HEK293 (cell line): ENCODE measurements around the gene VWA5A.
A peak's percentile ranks its signal among the peaks of the same experiment; 100 is the strongest.

ENCODE experiments used
- CTCF ChIA-PET: fragments of 350-600 bp; formaldehyde crosslinking; extraction: SDS; loops from one replicate; lab custom pipeline; 2021; ENCODE audit warnings: antibody characterized with exemption; lab: Yijun Ruan, JAX
- POLR2A ChIA-PET: fragments of 300-600 bp; formaldehyde crosslinking; extraction: SDS; loops from one replicate; lab custom pipeline; 2020; ENCODE audit warnings: antibody characterized with exemption, inconsistent platforms; lab: Yijun Ruan, JAX
- H3K27ac ChIP-seq: fragments of 200-500 bp; sonication (Bioruptor generic); 2 replicates; pipeline ENCODE4 v1.5.1; 2014; ENCODE audit warnings: low read depth, low read length, control low read depth, inconsistent platforms; ENCODE audit errors: extremely low read depth
- H3K36me3 ChIP-seq, 2 experiments: fragments of 200-500 bp in 1 of 2; sonication (Bioruptor generic) in 1 of 2; 1 replicate in 1 of 2; 2 replicates in 1 of 2; pipeline ENCODE4 v1.5.1; 2014 to 2017; ENCODE audit warnings: inconsistent platforms in 2 of 2, low read length in 2 of 2; ENCODE audit not compliant: control insufficient read depth in 2 of 2, insufficient read depth in 1 of 2
- H3K4me1 ChIP-seq: fragments of 200-500 bp; sonication (Bioruptor generic); 2 replicates; pipeline ENCODE4 v1.5.1; 2014; ENCODE audit warnings: mild to moderate bottlenecking, low read length, inconsistent platforms; ENCODE audit not compliant: control insufficient read depth, insufficient read depth
- H3K4me3 ChIP-seq: 2 replicates; pipeline ENCODE4 v1.5.1; 2011; ENCODE audit warnings: low read depth, mild to moderate bottlenecking, control low read depth, low read length, moderate library complexity
- H3K9me3 ChIP-seq: fragments of 200-500 bp; sonication (Bioruptor generic); 2 replicates; pipeline ENCODE4 v1.5.1; 2014; ENCODE audit warnings: low read depth, low read length, inconsistent platforms; ENCODE audit not compliant: control insufficient read depth, insufficient read depth
- CTCF ChIP-seq: fragments of 450-650 bp; formaldehyde crosslinking; IDR thresholded peaks from 2 replicates; pipeline ENCODE4 v1.5.1; 2016; ENCODE audit warnings: missing biosample characterization, missing genetic modification characterization
- OSR2 ChIP-seq: fragments of 450-650 bp; formaldehyde crosslinking; IDR thresholded peaks from 2 replicates; pipeline ENCODE4 v1.5.1; 2016; ENCODE audit warnings: missing biosample characterization, missing genetic modification characterization
- SP7 ChIP-seq: fragments of 450-650 bp; formaldehyde crosslinking; IDR thresholded peaks from 2 replicates; pipeline ENCODE4 v1.5.1; 2016; ENCODE audit warnings: missing biosample characterization, missing genetic modification characterization
- ZBTB21 ChIP-seq: fragments of 450-650 bp; formaldehyde crosslinking; IDR thresholded peaks from 2 replicates; pipeline ENCODE4 v1.5.1; 2017; ENCODE audit warnings: missing biosample characterization, missing genetic modification characterization
- ZBTB48 ChIP-seq: fragments of 450-650 bp; formaldehyde crosslinking; IDR thresholded peaks from 2 replicates; pipeline ENCODE4 v1.5.1; 2016; ENCODE audit warnings: missing biosample characterization, missing genetic modification characterization
- ZNF362 ChIP-seq: fragments of 450-650 bp; formaldehyde crosslinking; IDR thresholded peaks from 2 replicates; pipeline ENCODE4 v1.5.1; 2016; ENCODE audit warnings: missing biosample characterization, missing genetic modification characterization
- ZNF654 ChIP-seq: fragments of 450-650 bp; formaldehyde crosslinking; IDR thresholded peaks from 2 replicates; pipeline ENCODE4 v1.5.1; 2016; ENCODE audit warnings: low read depth, missing biosample characterization, missing genetic modification characterization

VWA5A gene

GRCh38 chr11:124194293-124195188 is 79.3 kb downstream of the VWA5A start:
- no peaks in the 10 kb centered on the region for H3K4me1 ChIP-seq
- ChIA-PET CTCF (interaction anchor here (0.5 to 4.1 kb wide), 20 partner anchors 8 to 1481 kb away, joined by 3 to 57 read pairs (median 4); partner anchors contain the start of gene VWA5A), POLR2A (no interaction called here)
- H3K9me3 ChIP-seq, result no peaks in the 10 kb centered on the region
- TF ChIP-seq CTCF (tag by site-specific recombination), result no peak
- TF ChIP-seq OSR2 (tag by site-specific recombination), result no peak
- TF ChIP-seq ZNF362, result no peak
- no peak for TF ChIP-seq SP7
- no peaks in the 10 kb centered on the region for H3K36me3 ChIP-seq
- no peak overlapping the region for H3K27ac ChIP-seq
- no peak overlapping the region for H3K4me3 ChIP-seq

GRCh38 chr11:124195189-124195734 is 80.0 kb downstream of the VWA5A start:
- Histone ChIP-seq H3K36me3 (no peaks in the 10 kb centered on the region), H3K9me3 (no peaks in the 10 kb centered on the region), H3K4me1 (no peaks in the 10 kb centered on the region), H3K4me3 (no peak overlapping the region), H3K27ac (no peak overlapping the region)
- TF ChIP-seq ZBTB48 (tag by site-specific recombination) (0 out of 2 replicates have a peak, but pooled peaks have one; percentile 13), ZBTB21 (no peak), ZNF654 (peak; percentile 56)
- ChIA-PET CTCF (interaction anchor here (0.5 to 4.1 kb wide), 19 partner anchors 8 to 1482 kb away, joined by 3 to 57 read pairs (median 4); partner anchors contain the start of gene VWA5A), POLR2A (no interaction called here)
